Glutamatergic neuron (in vitro differentiated cells): ENCODE data around the gene THBD. TPM values are rescaled to one million over a fixed set of nuclear protein-coding genes. Genes with fewer than 3 reads are reported as not detected.

Experiments
- DNase-seq: peaks from one replicate; pipeline ENCODE4 v3.0.0; 2022
- H3K27ac Mint-ChIP-seq: one replicate; pipeline ENCODE4 v1.8.0; 2020; ENCODE audit warnings: mild to moderate bottlenecking, mixed read lengths, inconsistent platforms; ENCODE audit not compliant: unreplicated experiment
- H3K27me3 Mint-ChIP-seq: one replicate; pipeline ENCODE4 v1.8.0; 2020; ENCODE audit warnings: mild to moderate bottlenecking, moderate library complexity, mixed read lengths, inconsistent platforms; ENCODE audit not compliant: unreplicated experiment
- H3K36me3 Mint-ChIP-seq: one replicate; pipeline ENCODE4 v1.8.0; 2020; ENCODE audit warnings: mild to moderate bottlenecking, mixed read lengths, inconsistent platforms; ENCODE audit not compliant: unreplicated experiment
- H3K4me1 Mint-ChIP-seq: one replicate; pipeline ENCODE4 v1.8.0; 2020; ENCODE audit warnings: mild to moderate bottlenecking, low read depth, mixed read lengths, inconsistent platforms; ENCODE audit not compliant: unreplicated experiment
- H3K4me3 Mint-ChIP-seq: one replicate; pipeline ENCODE4 v1.8.0; 2020; ENCODE audit warnings: mild to moderate bottlenecking, mixed read lengths, inconsistent platforms; ENCODE audit not compliant: unreplicated experiment
- H3K9me3 Mint-ChIP-seq: one replicate; pipeline ENCODE4 v1.8.0; 2020; ENCODE audit warnings: mild to moderate bottlenecking, moderate library complexity, mixed read lengths, inconsistent platforms; ENCODE audit not compliant: unreplicated experiment
- total RNA-seq: library from RNA; stranded (reverse); fragmentation: NEBNext Ultra II Directional; extraction: Animal tissue kit (Norgen Biotek cat#: 25700); gene quantifications from one replicate; pipeline ENCODE4 v1.2.1, GENCODE V29; 2021; ENCODE audit not compliant: unreplicated experiment
- TF ChIP-seq, protein P1 (sequence below): fragments of 200-600 bp; sonication (generic); IDR thresholded peaks from one replicate; pipeline ENCODE4 v1.5.0; 2021; ENCODE audit not compliant: partially characterized antibody, unreplicated experiment

The THBD gene
- total RNA-seq, 1 donor from 2014 or later, result not detected

DNA sequence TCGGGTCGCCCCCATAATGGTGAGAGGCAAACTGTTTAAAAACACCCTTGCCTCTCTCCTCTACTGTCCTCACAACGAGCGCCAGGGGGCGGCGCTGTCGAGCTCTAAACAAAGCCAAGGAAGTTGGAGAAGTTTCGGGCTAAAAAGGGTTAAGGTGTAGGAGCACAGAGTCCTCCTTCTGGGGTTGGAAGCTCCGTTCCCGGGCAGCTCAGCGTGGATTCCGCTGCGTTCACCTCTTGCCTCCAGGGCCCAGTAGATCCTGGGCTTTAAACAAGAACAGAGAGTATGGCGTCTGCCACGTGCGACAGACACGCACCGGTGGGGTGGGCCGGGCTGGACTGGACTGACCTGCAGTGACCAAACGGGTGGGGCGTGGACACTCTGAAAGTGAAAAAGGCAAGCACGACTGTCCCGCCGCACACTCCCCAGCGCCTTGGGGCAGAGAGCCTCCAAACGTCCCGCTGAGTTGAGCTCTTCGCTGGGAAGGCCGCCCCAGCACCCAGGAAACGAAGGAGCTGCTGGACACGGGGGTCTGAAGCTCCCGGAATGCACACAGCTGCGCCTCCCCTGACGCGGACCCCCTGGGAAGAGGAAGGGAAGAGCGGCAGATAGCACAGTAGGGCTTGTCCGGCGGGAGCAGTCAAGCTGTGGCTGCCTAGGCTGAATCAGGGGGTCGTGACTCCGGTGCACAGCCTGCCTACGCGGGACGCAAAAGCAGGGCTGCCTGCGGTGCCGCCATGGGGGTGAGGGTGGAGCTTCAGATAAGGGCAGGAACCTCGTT is 1.6 kb upstream of the THBD start:
- Mint-ChIP-seq H3K9me3 (peaks cover 7% of the 10 kb centered on the region), H3K27ac (no peak overlapping the region), H3K36me3 (peaks cover 5% of the 10 kb centered on the region), H3K4me1 (no peaks in the 10 kb centered on the region), H3K4me3 (peak overlapping the region; percentile 83), H3K27me3 (peaks cover 20% of the 10 kb centered on the region)
- TF ChIP-seq, protein P1, sequence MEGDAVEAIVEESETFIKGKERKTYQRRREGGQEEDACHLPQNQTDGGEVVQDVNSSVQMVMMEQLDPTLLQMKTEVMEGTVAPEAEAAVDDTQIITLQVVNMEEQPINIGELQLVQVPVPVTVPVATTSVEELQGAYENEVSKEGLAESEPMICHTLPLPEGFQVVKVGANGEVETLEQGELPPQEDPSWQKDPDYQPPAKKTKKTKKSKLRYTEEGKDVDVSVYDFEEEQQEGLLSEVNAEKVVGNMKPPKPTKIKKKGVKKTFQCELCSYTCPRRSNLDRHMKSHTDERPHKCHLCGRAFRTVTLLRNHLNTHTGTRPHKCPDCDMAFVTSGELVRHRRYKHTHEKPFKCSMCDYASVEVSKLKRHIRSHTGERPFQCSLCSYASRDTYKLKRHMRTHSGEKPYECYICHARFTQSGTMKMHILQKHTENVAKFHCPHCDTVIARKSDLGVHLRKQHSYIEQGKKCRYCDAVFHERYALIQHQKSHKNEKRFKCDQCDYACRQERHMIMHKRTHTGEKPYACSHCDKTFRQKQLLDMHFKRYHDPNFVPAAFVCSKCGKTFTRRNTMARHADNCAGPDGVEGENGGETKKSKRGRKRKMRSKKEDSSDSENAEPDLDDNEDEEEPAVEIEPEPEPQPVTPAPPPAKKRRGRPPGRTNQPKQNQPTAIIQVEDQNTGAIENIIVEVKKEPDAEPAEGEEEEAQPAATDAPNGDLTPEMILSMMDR, result peak; percentile 82
- peak; percentile 81 for DNase-seq

DNA sequence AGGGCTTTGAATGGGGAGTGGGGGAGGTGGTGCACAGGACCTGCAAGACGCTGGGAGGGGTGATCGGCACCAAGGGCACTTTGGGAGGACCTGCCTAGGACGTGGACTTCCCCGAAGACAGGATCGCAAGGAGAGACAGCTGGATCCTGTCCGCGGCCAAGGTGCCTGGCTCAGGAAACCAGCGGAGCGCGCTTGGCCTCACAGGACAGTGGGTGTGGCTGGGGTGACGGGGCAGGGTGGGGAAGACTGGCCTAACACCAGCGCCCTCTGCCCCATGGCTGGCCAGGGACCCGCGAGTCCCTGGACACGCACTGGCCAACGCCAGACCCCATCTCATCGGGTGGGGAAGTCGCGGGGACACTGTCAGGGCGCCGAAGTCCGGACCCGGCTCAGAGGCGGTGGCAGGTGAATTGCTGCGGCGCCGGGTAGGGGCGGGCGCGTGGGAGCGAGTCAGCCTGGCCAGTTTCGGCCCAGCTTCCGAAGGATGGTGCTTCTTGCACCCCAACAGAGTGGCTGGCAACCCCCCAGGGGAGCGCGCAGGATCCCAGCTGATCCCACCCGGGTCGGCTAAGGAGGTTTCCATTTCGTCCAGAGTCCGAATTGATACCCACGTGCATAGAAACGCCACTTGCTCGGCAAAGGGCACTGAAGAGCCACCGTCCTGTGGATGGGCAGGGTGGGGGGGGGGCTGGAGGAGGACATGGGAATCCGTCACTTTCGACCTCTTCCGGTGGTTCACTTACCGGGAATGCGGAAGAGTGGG is 785 bp upstream of the THBD start:
- Mint-ChIP-seq H3K27ac (no peak overlapping the region), H3K36me3 (peaks cover 5% of the 10 kb centered on the region), H3K4me1 (no peaks in the 10 kb centered on the region), H3K27me3 (peaks cover 19% of the 10 kb centered on the region), H3K9me3 (peaks cover 7% of the 10 kb centered on the region), H3K4me3 (peak overlapping the region; percentile 83)
- DNase-seq, result peak; percentile 41
- TF ChIP-seq, protein P1, result no peak

DNA sequence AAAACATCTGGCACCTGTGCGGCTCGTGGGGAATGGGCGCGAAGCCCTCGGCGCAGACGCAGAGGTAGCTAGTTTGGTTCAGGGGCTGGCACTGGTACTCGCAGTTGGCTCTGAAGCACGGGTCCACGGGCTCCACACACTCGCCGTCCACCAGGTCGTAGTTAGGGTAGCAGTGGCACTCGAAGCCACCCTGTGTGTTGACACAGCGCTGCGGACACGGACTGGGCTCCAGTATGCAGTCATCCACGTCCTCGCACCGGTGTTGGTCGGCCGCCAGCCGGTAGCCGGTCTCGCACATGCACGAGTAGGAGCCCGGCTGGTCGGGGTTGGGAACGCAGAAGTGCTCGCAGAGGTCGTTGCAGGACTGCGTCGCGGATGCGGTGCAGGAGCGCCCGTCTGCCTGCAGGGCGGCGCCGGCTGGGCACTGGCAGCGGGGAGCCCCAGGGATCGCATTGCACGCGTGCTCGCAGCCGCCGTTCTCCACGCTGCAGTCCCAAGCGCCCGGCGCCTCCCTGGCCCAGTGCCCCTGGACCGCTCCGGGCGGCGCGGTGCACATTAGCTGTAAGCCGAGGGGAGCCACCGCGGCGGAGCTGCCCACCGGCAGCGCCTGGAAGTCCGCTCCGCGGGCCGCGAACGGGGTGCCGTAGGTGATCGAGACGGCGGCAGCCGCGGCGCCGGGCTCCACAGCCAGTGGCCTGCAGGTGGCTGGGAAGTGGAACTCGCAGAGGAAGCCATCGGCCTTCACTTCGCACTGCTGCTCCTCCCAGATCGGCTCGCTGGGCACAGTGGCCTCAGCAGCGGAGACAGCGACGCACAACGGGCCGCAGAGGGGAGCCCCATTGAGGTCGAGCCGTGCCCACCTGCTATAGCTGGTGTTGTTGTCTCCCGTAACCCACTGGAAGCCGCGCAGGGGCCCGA is 930 bp downstream of the THBD start:
- no peaks in the 10 kb centered on the region for H3K4me1 Mint-ChIP-seq
- peak overlapping the region; percentile 65 for H3K4me3 Mint-ChIP-seq
- H3K36me3 Mint-ChIP-seq, result peaks cover 5% of the 10 kb centered on the region
- H3K27me3 Mint-ChIP-seq, result peaks cover 19% of the 10 kb centered on the region
- H3K9me3 Mint-ChIP-seq, result peaks cover 7% of the 10 kb centered on the region
- TF ChIP-seq, protein P1, result peak; percentile 57
- peak; percentile 65 for DNase-seq
- no peak overlapping the region for H3K27ac Mint-ChIP-seq

DNA sequence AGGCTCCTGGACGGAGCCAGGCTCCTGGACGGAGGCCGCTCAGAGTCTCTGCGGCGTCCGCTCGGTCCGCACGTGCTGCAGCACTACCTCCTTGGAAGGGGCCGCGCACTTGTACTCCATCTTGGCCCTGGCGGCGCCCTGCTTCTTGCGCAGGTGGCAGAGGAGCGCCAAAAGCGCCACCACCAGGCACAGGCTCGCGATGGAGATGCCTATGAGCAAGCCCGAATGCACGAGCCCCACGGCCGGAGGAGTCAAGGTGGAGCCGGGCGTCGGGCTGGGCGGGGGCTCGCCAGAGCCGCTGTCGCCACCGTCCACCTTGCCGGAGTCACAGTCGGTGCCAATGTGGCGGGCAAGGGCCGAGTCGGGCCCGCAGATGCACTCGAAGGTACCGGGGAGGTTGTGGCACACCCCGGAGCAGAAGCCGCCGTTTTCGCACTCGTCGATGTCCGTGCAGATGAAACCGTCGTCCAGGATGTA is 1.7 kb downstream of the THBD start:
- Mint-ChIP-seq H3K36me3 (peaks cover 5% of the 10 kb centered on the region), H3K27me3 (peaks cover 19% of the 10 kb centered on the region), H3K27ac (no peak overlapping the region), H3K4me1 (no peaks in the 10 kb centered on the region), H3K4me3 (no peak overlapping the region), H3K9me3 (peaks cover 7% of the 10 kb centered on the region)
- TF ChIP-seq, protein P1, result no peak
- DNase-seq, result no peak
